MCF 10A (cell line): ENCODE measurements around the gene DMGDH. TPM values are rescaled to one million over a fixed set of nuclear protein-coding genes. Genes with fewer than 3 reads are reported as not detected.
A peak's percentile ranks its signal among the peaks of the same experiment; 100 is the strongest.

Source experiments
- BruUV-seq: library from RNA; stranded (reverse); fragments of 400-500 nt; replicated peaks from 2 replicates; lab custom pipeline; 2021; lab: Mats Ljungman, UMichigan
- CTCF ChIA-PET: fragments of 300-600 bp; sonication (Branson Sonifier 250); formaldehyde crosslinking; extraction: SDS; loops from one replicate; lab custom pipeline; 2021; ENCODE audit warnings: antibody characterized with exemption, inconsistent platforms; lab: Yijun Ruan, JAX
- POLR2A ChIA-PET: fragments of 300-600, 350-650 bp; sonication (Branson Sonifier 250); formaldehyde crosslinking; extraction: SDS; loops from one replicate; lab custom pipeline; 2020; ENCODE audit warnings: antibody characterized with exemption, inconsistent platforms; lab: Yijun Ruan, JAX
- DNase-seq: peaks from one replicate; pipeline ENCODE4 v3.0.0-alpha.2; 2018; ENCODE audit not compliant: unreplicated experiment
- H3K27ac Mint-ChIP-seq: one replicate; pipeline ENCODE4 v1.8.0; 2022; ENCODE audit warnings: mild to moderate bottlenecking, low read depth, mixed read lengths; ENCODE audit not compliant: unreplicated experiment
- H3K27me3 Mint-ChIP-seq: one replicate; pipeline ENCODE4 v1.8.0; 2022; ENCODE audit warnings: mixed read lengths; ENCODE audit not compliant: insufficient read depth, unreplicated experiment
- H3K36me3 Mint-ChIP-seq: one replicate; pipeline ENCODE4 v1.8.0; 2022; ENCODE audit warnings: mild to moderate bottlenecking, moderate library complexity, mixed read lengths; ENCODE audit not compliant: insufficient read depth, unreplicated experiment
- H3K4me1 Mint-ChIP-seq: one replicate; pipeline ENCODE4 v1.8.0; 2022; ENCODE audit warnings: mixed read lengths; ENCODE audit not compliant: insufficient read depth, unreplicated experiment
- H3K4me3 Mint-ChIP-seq: one replicate; pipeline ENCODE4 v1.8.0; 2022; ENCODE audit warnings: mild to moderate bottlenecking, moderate library complexity, mixed read lengths; ENCODE audit not compliant: unreplicated experiment
- H3K9me3 Mint-ChIP-seq: one replicate; pipeline ENCODE4 v1.8.0; 2022; ENCODE audit warnings: mixed read lengths; ENCODE audit not compliant: unreplicated experiment
- intact Hi-C: fragments of 100-400 bp; cut with micrococcal nuclease; formaldehyde crosslinking; loops from 2 replicates; pipeline ENCODE4 v1.14.1; 2022
- total RNA-seq: library from RNA; stranded (reverse); gene quantifications from 2 replicates; pipeline ENCODE4 v1.2.3, GENCODE V29; 2022
- TF ChIP-seq, protein P1 (sequence below): fragments of 200-600 bp; IDR thresholded peaks from one replicate; pipeline ENCODE4 v1.8.0; 2022; ENCODE audit warnings: antibody characterized with exemption, mild to moderate bottlenecking; ENCODE audit not compliant: unreplicated experiment

Gene DMGDH
- total RNA-seq, 1 experiment from 2014 or later: 9.2 TPM

DNA sequence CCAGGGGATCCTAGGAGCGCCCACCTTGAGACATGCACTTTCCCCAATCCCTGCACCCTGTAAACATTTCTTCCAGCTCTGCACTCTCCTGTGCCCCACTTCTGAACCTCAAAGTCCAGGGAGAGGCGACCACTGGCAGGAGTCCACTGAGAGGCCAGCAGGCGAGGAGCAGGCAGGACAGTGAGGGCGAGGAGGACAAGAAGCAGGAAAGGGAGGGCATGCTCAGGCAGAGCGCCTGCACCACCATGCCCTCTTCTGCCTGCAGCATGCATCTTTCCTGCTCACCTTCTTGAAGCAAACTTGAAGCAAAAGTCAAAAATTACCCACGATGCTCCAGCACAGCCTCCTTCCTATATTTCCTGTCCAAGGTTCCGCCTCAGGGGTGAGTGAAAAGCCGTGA is 94.4 kb downstream of the DMGDH start:
- Mint-ChIP-seq H3K36me3 (no peaks in the 10 kb centered on the region), H3K4me3 (no peak overlapping the region), H3K27ac (peak overlapping the region; percentile 9), H3K4me1 (peaks cover 4% of the 10 kb centered on the region), H3K27me3 (no peaks in the 10 kb centered on the region), H3K9me3 (no peaks in the 10 kb centered on the region)
- DNase-seq: no peak
- ChIA-PET CTCF (interaction anchor here (1.2 to 2.5 kb wide), 2 partner anchors 9 to 10 kb away, joined by 4 to 16 read pairs; no protein-coding TSS in a partner anchor), POLR2A (interaction anchor here (1.2 kb wide), 1 partner anchor 9 kb away, joined by 4 read pairs; no protein-coding TSS in a partner anchor)
- TF ChIP-seq, protein P1, sequence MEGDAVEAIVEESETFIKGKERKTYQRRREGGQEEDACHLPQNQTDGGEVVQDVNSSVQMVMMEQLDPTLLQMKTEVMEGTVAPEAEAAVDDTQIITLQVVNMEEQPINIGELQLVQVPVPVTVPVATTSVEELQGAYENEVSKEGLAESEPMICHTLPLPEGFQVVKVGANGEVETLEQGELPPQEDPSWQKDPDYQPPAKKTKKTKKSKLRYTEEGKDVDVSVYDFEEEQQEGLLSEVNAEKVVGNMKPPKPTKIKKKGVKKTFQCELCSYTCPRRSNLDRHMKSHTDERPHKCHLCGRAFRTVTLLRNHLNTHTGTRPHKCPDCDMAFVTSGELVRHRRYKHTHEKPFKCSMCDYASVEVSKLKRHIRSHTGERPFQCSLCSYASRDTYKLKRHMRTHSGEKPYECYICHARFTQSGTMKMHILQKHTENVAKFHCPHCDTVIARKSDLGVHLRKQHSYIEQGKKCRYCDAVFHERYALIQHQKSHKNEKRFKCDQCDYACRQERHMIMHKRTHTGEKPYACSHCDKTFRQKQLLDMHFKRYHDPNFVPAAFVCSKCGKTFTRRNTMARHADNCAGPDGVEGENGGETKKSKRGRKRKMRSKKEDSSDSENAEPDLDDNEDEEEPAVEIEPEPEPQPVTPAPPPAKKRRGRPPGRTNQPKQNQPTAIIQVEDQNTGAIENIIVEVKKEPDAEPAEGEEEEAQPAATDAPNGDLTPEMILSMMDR: no peak
- intact Hi-C loops: no loop called here
- BruUV-seq: no TSS peak

DNA sequence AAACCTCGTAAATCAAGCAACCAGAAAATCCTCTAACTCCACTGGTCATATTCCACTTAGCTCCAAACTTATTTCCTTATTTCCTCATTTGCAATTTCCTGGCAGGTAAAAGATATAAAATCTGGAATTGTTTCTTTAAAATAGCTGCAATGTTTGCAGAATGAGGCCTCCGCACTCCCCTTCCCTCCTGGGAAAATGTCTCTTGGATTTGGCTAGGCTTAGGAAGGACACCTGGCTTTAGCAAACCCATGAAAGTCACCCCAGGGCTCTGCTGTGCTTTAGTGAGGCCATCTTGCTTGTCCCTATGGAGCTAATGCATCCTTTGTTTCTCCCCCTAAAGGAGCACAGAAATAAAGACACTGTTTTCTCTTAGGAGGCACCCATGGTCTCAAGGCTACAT is 94.9 kb downstream of the DMGDH start:
- DNase-seq: no peak
- Mint-ChIP-seq H3K9me3 (no peaks in the 10 kb centered on the region), H3K27ac (no peak overlapping the region), H3K27me3 (no peaks in the 10 kb centered on the region), H3K4me1 (peaks cover 4% of the 10 kb centered on the region), H3K4me3 (no peak overlapping the region), H3K36me3 (no peaks in the 10 kb centered on the region)
- CTCF ChIA-PET: interaction anchor here (1.2 to 2.5 kb wide), 2 partner anchors 9 kb away, joined by 4 to 16 read pairs; no protein-coding TSS in a partner anchor
- POLR2A ChIA-PET: interaction anchor here (0.8 to 1.2 kb wide), 2 partner anchors 10 to 57 kb away, joined by 3 to 4 read pairs; no protein-coding TSS in a partner anchor
- no TSS peak for BruUV-seq
- TF ChIP-seq, protein P1: no peak
- intact Hi-C loops: no loop called here

DNA sequence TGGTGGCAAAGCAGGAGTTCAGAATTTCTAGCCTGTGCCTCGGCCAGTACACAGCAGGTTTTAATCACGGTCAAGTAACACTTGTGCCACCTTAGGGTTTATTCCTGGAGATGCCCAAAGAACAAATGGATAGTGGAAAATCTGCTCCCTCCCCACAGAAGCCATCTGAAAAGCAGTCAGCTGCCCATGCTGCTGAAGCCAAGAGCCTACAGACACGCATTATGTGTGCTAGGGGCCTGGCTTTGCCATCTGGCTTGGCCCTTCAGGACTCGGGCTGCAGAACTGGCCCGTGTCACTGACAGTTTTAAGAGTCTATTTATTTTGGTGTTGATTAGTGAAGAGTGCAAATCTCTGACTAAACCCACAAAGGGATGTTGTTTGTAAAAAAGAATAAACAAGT is 95.5 kb downstream of the DMGDH start:
- ChIA-PET CTCF (interaction anchor here (0.6 to 1.2 kb wide), 3 partner anchors 9 to 500 kb away, joined by 3 to 4 read pairs (median 3); no protein-coding TSS in a partner anchor), POLR2A (interaction anchor here (0.8 to 1.2 kb wide), 2 partner anchors 10 to 57 kb away, joined by 3 to 4 read pairs; no protein-coding TSS in a partner anchor)
- H3K4me1 Mint-ChIP-seq: peaks cover 4% of the 10 kb centered on the region
- no peaks in the 10 kb centered on the region for H3K27me3 Mint-ChIP-seq
- H3K27ac Mint-ChIP-seq: no peak overlapping the region
- DNase-seq: no peak
- TF ChIP-seq, protein P1: no peak
- intact Hi-C loops: no loop called here
- no peak overlapping the region for H3K4me3 Mint-ChIP-seq
- no TSS peak for BruUV-seq
- no peaks in the 10 kb centered on the region for H3K36me3 Mint-ChIP-seq
- H3K9me3 Mint-ChIP-seq: no peaks in the 10 kb centered on the region

DNA sequence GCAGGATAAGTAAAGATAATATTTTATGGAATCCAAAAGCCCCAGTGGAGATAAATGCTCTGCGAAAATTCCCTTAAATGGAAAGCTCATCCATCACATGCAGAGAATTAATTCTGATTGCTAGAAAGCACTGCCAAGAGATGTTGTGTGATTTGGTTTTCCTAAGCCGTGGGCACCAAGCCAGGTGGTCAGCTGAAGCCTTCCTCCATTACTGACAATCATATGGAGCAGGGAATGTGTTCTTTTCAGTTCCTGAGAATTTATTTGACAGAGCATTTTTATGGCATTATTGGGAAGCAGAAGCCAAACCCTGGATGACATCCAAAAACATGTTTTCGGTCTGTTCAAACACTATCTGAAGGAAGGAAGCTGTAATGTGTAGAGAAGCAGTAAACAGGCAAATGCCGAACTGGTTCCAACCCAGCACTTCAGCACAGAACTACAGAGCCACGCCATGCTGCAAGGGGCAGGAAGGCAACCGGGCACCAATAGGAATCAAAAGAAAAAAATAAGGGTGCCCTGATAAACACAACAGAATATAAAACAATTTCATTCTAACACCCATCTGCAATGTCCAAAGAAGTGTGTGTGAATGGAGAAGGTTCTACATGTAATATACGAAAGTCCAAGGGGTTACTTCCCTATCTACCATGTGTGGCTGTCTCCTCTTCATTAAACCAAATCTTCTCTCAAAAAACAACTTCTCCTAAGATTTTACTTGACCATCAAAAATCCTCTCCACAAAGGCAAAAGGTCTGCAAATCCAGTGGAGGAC is 96.6 kb downstream of the DMGDH start:
- TF ChIP-seq, protein P1: no peak
- no TSS peak for BruUV-seq
- CTCF ChIA-PET: interaction anchor here (0.7 to 1.0 kb wide), 3 partner anchors 8 to 161 kb away, joined by 3 to 4 read pairs (median 3); no protein-coding TSS in a partner anchor
- no peak overlapping the region for H3K27ac Mint-ChIP-seq
- POLR2A ChIA-PET: no interaction called here
- H3K4me1 Mint-ChIP-seq: peaks cover 4% of the 10 kb centered on the region
- intact Hi-C loops: no loop called here
- H3K4me3 Mint-ChIP-seq: no peak overlapping the region
- no peaks in the 10 kb centered on the region for H3K36me3 Mint-ChIP-seq
- DNase-seq: no peak
- H3K27me3 Mint-ChIP-seq: no peaks in the 10 kb centered on the region
- no peaks in the 10 kb centered on the region for H3K9me3 Mint-ChIP-seq
